ENCODE data around the gene KRTAP5-10. TPM values are rescaled to one million over a fixed set of nuclear protein-coding genes. Genes with fewer than 3 reads are reported as not detected.
"Not testable (repeated sequence)": the region's sequence is repeated elsewhere in the genome, so short reads cannot be mapped to it uniquely, and the experiment has no call there.

KRTAP5-10 gene
- polyA plus RNA-seq, 4 donors = 0.23 to 0.39 (median 0.31) TPM

GRCh38 chr11:71542382-71542781 is 23.0 kb upstream of the KRTAP5-10 start:
- no peak for DNase-seq (ENCODE audit: low read depth in 4 of 4, low spot score in 2 of 4)

- no peak for DNase-seq (ENCODE audit: low read depth in 4 of 4, low spot score in 2 of 4)
Observed at GRCh38 chr11:71542879-71543777, 22.2 kb upstream of the KRTAP5-10 start.

- no peak for DNase-seq (ENCODE audit: low read depth in 4 of 4, low spot score in 2 of 4)
Observed at GRCh38 chr11:71543866-71544265, 21.5 kb upstream of the KRTAP5-10 start.

- DNase-seq (ENCODE audit: low read depth in 4 of 4, low spot score in 2 of 4) = no peak
Observed at GRCh38 chr11:71544525-71545214, 20.7 kb upstream of the KRTAP5-10 start.

GRCh38 chr11:71545405-71545966 is 19.9 kb upstream of the KRTAP5-10 start:
- DNase-seq (ENCODE audit: low read depth in 4 of 4, low spot score in 2 of 4) = no peak

GRCh38 chr11:71548120-71548519 is 17.2 kb upstream of the KRTAP5-10 start, which contains the start of gene KRTAP5-9:
Gene KRTAP5-9, plus strand, starts transcription at chr11:71548420. Its CDS starts 238 bp downstream, at chr11:71548658.
- no peak for DNase-seq (ENCODE audit: low read depth in 4 of 4, low spot score in 2 of 4)

GRCh38 chr11:71548716-71549151 is 16.6 kb upstream of the KRTAP5-10 start:
- no peak for DNase-seq (ENCODE audit: low read depth in 4 of 4, low spot score in 2 of 4)

GRCh38 chr11:71551711-71552110 is 13.7 kb upstream of the KRTAP5-10 start:
- no peak for DNase-seq (ENCODE audit: low read depth in 4 of 4, low spot score in 2 of 4)

GRCh38 chr11:71554996-71555395 is 10.4 kb upstream of the KRTAP5-10 start:
- no peak for DNase-seq (ENCODE audit: low read depth in 4 of 4, low spot score in 2 of 4)

GRCh38 chr11:71555508-71555907 is 9.9 kb upstream of the KRTAP5-10 start:
- DNase-seq (ENCODE audit: low read depth in 4 of 4, low spot score in 2 of 4) = no peak

- DNase-seq (ENCODE audit: low read depth in 4 of 4, low spot score in 2 of 4) = no peak
Observed at GRCh38 chr11:71556018-71556417, 9.3 kb upstream of the KRTAP5-10 start.

GRCh38 chr11:71557257-71557656 is 8.1 kb upstream of the KRTAP5-10 start:
- DNase-seq (ENCODE audit: low read depth in 4 of 4, low spot score in 2 of 4) = no peak

- DNase-seq (ENCODE audit: low read depth in 4 of 4, low spot score in 2 of 4) = no peak
Observed at GRCh38 chr11:71558996-71559395, 6.4 kb upstream of the KRTAP5-10 start.

GRCh38 chr11:71562120-71562519 is 3.2 kb upstream of the KRTAP5-10 start:
- DNase-seq (ENCODE audit: low read depth in 4 of 4, low spot score in 2 of 4) = no peak

GRCh38 chr11:71563406-71563805 is 2.0 kb upstream of the KRTAP5-10 start:
- no peak for DNase-seq (ENCODE audit: low read depth in 4 of 4, low spot score in 2 of 4)

GRCh38 chr11:71564430-71564829 is 933 bp upstream of the KRTAP5-10 start:
- no peak for DNase-seq (ENCODE audit: low read depth in 4 of 4, low spot score in 2 of 4)

- no peak for DNase-seq (ENCODE audit: low read depth in 4 of 4, low spot score in 2 of 4)
Observed at GRCh38 chr11:71566081-71566620, 788 bp downstream of the KRTAP5-10 start.

- not testable (repeated sequence) for DNase-seq (ENCODE audit: low read depth in 4 of 4, low spot score in 2 of 4)
Observed at GRCh38 chr11:71566626-71567599, 1.6 kb downstream of the KRTAP5-10 start.

GRCh38 chr11:71567633-71568032 is 2.3 kb downstream of the KRTAP5-10 start:
- not testable (repeated sequence) for DNase-seq (ENCODE audit: low read depth in 4 of 4, low spot score in 2 of 4)
